ENCODE results near the gene TCF19.

TCF19 gene

DNA sequence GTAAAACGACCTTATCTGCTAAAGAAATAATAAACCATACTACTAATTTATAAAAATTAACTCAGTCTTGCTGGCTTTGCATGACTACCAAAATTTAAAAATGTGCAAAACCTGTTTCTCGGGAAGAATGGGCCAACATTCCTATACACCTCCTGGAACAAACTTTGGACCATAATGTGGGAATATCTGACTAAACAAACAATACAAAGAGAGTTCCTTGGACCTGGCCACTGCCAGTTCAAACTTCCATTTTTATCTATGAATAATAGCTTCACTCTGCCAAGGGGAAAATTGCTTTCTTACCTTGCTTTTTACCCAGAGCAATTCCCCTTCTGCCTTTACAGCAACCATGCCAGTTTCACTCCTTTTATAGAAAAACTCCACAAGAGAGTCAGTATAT lies 50.7 kb downstream of the TCF19 start:
- no peak for DNase-seq (ENCODE audit: low read depth)

DNA sequence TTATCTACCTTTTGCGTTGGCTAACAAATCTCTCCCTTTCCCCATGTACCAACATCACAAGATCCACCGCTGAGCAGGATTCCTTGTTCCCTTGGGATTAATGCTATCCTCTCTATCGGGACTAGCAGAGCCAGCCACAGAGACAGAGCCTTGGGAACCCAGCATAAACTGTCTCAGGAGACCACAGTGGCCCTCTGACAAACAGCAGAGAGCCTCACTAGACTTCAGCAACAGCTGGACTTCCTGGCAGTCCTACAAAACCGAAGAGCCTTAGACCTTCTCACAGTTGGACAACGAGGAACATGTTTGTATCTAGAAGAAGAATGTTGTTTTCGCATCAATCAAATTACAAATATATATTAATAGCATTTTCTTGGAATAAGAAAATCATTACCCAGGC lies 51.7 kb downstream of the TCF19 start:
- no peak for DNase-seq (ENCODE audit: low read depth)

GRCh38 chr6:31210741-31211532 lies 52.5 kb downstream of the TCF19 start:
- DNase-seq (ENCODE audit: low read depth), result no peak

All from stimulated activated CD8-positive, alpha-beta memory T cell treated with anti-CD3 and anti-CD28 coated beads, Interleukin-12 subunit alpha, Interleukin-12 subunit beta, amount 100 ng/mL, for 1 hour (primary cell).